Lower leg skin (tissue), 4 donors: ENCODE results near the gene LDLRAD3. TPM values are rescaled to one million over a fixed set of nuclear protein-coding genes. Genes with fewer than 3 reads are reported as not detected.

Experiments used
- DNase-seq, 2 donors: peaks; one replicate each; pipeline ENCODE4 v3.0.0-alpha.2; 2019; ENCODE audit warnings: low spot score in 2 of 2
- H3K4me3 ChIP-seq: fragments of 200-600 bp; sonication (generic); 2 replicates; pipeline ENCODE4 v1.5.1; 2017; ENCODE audit warnings: mild to moderate bottlenecking, low read depth; ENCODE audit not compliant: poor library complexity, severe bottlenecking
- CTCF ChIP-seq, 3 donors: fragments of 450-650 bp; IDR thresholded peaks; one replicate each; pipeline ENCODE4 v1.5.1; 2016; ENCODE audit warnings: antibody characterized with exemption in 3 of 3, mild to moderate bottlenecking in 3 of 3, moderate library complexity in 2 of 3
- POLR2A ChIP-seq, 2 donors: fragments of 450-650 bp; IDR thresholded peaks; one replicate each; pipeline ENCODE4 v1.6.1; 2016 to 2017; ENCODE audit warnings: antibody characterized with exemption in 2 of 2, mild to moderate bottlenecking in 1 of 2, moderate library complexity in 1 of 2
- WGBS, 2 donors: methylation state at CpG; one replicate each; pipeline ENCODE4 v1.1.5; 2018; 5-methylcytosine and 5-hydroxymethylcytosine counted together
- intact Hi-C: fragments of 100-400 bp; cut with DNase I; formaldehyde crosslinking; loops from one replicate; pipeline ENCODE4 v1.15.0; 2023; ENCODE audit warnings: low total_unique reads
- total RNA-seq, 4 donors: library from RNA; depleted of rRNA; stranded (reverse); fragments of >200 nt; gene quantifications; one replicate each; pipeline ENCODE4 v1.1.0, GENCODE V29; 2016

The LDLRAD3 gene
- total RNA-seq, 4 donors from 2014 or later, result 18.6 to 42.6 (median 25.5) TPM

DNA sequence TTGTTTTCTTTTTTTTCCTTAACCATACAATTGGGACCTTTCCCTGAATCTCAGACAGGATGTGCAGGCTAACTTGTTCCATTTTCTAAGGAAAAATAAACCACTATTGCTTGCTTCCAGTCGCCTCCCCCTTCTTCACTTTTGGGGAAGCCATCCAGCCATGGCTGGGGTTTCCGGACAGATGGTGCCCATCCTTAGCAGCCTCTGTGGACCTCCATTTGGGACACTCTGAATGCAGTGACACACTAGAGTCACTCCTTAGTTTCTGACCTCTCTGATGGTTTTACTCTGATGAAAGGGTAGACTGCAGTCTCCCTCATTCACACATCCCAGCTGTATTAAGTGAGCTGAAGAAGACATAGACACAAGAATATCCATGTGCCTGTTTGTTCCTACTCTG lies 198.1 kb downstream of the LDLRAD3 start:
- H3K4me3 ChIP-seq, result no peak overlapping the region
- intact Hi-C loops, result no loop called here
- WGBS, 2 donors, result 81 to 85% methylated on average over 2 of the region's 2 CpGs
- TF ChIP-seq CTCF (IDR thresholded peaks at IDR 0.05) (no peak), POLR2A (IDR thresholded peaks at IDR 0.05) (no peak)
- no peak for DNase-seq

GRCh38 chr11:36142439-36142838 lies 198.6 kb downstream of the LDLRAD3 start:
- intact Hi-C loops, result no loop called here
- DNase-seq, result peak in 1 of 2 donors; percentile 75
- no peak overlapping the region for H3K4me3 ChIP-seq
- WGBS, 2 donors, result 68 to 72% methylated on average over 8 of the region's 8 CpGs
- TF ChIP-seq CTCF (IDR thresholded peaks at IDR 0.05) (no peak), POLR2A (IDR thresholded peaks at IDR 0.05) (no peak)

DNA sequence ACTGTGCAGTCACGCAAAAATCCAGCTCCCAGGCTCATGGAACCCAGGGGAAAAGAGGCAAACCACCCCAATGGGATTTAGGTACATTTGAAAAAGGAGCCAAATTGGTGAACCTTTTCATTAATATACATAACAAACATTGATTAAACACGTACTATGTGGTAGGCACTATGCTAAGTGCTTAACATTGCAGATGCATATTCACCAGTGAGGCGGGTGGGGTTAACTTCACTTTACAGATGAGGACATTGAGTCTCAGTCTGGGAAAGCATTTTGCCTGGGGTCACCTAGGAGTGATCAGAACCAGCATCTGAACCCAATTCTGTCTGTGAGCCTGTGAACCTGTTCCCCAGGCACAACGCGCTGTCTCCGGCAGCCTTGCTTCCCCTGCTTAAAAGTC lies 199.0 kb downstream of the LDLRAD3 start:
- intact Hi-C loops, result no loop called here
- H3K4me3 ChIP-seq, result no peak overlapping the region
- WGBS, 2 donors, result 96 to 97% methylated on average over 6 of the region's 6 CpGs
- no peak for DNase-seq
- TF ChIP-seq POLR2A (IDR thresholded peaks at IDR 0.05) (no peak), CTCF (IDR thresholded peaks at IDR 0.05) (no peak)

DNA sequence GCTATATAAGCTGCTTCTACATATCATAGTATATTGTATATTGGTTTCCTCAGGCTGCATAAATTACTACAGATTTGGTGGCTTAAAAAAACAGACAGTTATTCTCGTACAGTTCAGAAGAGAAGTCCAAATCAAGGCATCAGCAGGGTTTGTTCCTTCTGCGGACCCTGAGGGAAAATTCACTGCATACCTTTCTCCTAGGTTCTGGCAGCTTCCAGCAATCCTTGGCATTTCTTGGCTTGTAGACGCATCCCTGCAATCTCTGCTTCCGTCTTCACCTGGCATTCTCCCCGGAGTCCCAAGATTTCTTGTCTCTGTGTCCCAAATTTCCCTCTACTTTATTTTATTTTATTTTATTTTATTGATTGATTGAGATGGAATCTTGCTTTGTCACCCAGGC lies 202.6 kb downstream of the LDLRAD3 start:
- no peak for DNase-seq
- no peak for TF ChIP-seq CTCF (IDR thresholded peaks at IDR 0.05)
- no peak for TF ChIP-seq POLR2A (IDR thresholded peaks at IDR 0.05)
- intact Hi-C loops, result no loop called here
- no peak overlapping the region for H3K4me3 ChIP-seq
- WGBS, 2 donors, result 51 to 64% methylated on average over 5 of the region's 5 CpGs

DNA sequence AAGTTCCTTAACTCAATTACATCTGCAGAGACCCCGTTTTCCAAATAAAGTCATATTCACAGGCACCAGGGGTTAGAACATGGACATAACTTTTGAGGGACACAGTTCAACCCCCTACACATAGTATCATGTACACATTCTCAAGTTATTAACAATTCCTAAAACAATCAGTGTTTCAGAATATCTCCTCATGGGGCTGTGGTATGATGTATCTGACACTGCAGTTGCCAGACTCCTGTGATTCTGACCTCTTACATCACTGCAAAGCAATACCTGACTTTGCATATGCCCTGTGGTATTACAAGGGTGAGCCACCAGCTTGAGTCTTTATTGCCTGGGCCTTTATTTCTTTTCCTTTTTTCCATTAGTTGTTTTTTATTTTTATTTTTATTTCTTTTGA lies 203.6 kb downstream of the LDLRAD3 start:
- no peak for DNase-seq
- H3K4me3 ChIP-seq, result no peak overlapping the region
- TF ChIP-seq POLR2A (IDR thresholded peaks at IDR 0.05) (no peak), CTCF (IDR thresholded peaks at IDR 0.05) (no peak)
- intact Hi-C loops, result no loop called here
- WGBS, 2 donors, result 47 to 55% methylated on average over 1 of the region's 1 CpG

DNA sequence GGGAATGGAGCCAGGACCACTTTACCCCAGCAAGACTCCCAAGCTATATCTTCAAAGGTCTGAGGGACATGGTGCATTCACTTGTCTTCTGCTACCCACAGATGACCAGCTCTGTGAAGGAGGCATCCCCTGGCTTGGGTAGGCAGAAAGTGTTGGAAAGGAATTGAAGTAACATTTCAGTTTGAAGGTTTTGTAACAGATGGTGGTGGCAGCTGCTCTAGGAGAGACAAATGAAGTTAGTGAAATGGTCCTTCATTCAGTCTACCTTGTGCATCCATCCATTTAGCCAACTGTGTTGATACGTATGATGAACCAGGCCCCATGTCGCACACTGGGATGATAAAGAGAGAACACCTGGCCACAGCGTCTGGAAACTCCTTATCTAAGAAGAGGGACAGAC lies 204.8 kb downstream of the LDLRAD3 start:
- TF ChIP-seq POLR2A (IDR thresholded peaks at IDR 0.05) (no peak), CTCF (IDR thresholded peaks at IDR 0.05) (no peak)
- no peak for DNase-seq
- no peak overlapping the region for H3K4me3 ChIP-seq
- 96 to 97% methylated on average over 3 of the region's 3 CpGs for WGBS, 2 donors
- intact Hi-C loops, result no loop called here
